ENCODE results near the gene RSL1D1.

- TF ChIP-seq, protein P1, sequence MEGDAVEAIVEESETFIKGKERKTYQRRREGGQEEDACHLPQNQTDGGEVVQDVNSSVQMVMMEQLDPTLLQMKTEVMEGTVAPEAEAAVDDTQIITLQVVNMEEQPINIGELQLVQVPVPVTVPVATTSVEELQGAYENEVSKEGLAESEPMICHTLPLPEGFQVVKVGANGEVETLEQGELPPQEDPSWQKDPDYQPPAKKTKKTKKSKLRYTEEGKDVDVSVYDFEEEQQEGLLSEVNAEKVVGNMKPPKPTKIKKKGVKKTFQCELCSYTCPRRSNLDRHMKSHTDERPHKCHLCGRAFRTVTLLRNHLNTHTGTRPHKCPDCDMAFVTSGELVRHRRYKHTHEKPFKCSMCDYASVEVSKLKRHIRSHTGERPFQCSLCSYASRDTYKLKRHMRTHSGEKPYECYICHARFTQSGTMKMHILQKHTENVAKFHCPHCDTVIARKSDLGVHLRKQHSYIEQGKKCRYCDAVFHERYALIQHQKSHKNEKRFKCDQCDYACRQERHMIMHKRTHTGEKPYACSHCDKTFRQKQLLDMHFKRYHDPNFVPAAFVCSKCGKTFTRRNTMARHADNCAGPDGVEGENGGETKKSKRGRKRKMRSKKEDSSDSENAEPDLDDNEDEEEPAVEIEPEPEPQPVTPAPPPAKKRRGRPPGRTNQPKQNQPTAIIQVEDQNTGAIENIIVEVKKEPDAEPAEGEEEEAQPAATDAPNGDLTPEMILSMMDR (IDR thresholded peaks at IDR 0.05) = no peak
- TF ChIP-seq POLR2A (IDR thresholded peaks at IDR 0.05) (no peak), POLR2AphosphoS5 (IDR thresholded peaks at IDR 0.05; ENCODE audit: insufficient read depth in 1 of 2, low read depth in 1 of 2) (no peak)
Observed at GRCh38 chr16:11801481-11802021, 49.8 kb downstream of the RSL1D1 start.
